ENCODE measurements around the gene FUNDC2.

DNA sequence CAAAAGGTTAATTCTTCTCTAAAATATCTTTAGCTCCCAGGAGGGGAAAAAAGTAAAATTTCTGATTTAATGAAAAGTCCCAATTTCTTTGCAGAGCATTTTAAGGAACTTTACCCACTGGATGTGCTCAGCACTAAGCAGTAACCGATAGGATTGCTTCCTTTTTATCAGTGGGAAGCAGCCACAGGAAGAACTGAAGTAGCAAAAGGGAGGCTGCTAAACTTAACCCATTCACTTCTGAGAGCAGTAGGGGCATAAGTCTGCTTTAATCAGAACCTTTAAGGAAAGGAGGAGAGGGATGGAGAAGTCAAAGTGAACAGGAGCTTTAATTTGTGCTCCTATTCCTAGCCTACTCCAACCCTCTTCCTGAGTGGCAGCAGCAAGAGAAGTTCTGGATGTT is 4.1 kb upstream of the FUNDC2 start, which contains the start of gene F8:
- TF ChIP-seq ZNF121 (CRISPR knock-in tag; IDR thresholded peaks at IDR 0.05): no peak
- no peak for TF ChIP-seq SMC3 (IDR thresholded peaks at IDR 0.05; ENCODE audit: low read length)
- no peak for TF ChIP-seq JUNB (CRISPR knock-in tag; IDR thresholded peaks at IDR 0.05; ENCODE audit: borderline replicate concordance)
- TF ChIP-seq MIER2 (CRISPR knock-in tag; IDR thresholded peaks at IDR 0.05): no peak
- TF ChIP-seq, protein P1, sequence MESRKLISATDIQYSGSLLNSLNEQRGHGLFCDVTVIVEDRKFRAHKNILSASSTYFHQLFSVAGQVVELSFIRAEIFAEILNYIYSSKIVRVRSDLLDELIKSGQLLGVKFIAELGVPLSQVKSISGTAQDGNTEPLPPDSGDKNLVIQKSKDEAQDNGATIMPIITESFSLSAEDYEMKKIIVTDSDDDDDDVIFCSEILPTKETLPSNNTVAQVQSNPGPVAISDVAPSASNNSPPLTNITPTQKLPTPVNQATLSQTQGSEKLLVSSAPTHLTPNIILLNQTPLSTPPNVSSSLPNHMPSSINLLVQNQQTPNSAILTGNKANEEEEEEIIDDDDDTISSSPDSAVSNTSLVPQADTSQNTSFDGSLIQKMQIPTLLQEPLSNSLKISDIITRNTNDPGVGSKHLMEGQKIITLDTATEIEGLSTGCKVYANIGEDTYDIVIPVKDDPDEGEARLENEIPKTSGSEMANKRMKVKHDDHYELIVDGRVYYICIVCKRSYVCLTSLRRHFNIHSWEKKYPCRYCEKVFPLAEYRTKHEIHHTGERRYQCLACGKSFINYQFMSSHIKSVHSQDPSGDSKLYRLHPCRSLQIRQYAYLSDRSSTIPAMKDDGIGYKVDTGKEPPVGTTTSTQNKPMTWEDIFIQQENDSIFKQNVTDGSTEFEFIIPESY (CRISPR knock-in tag; IDR thresholded peaks at IDR 0.05): no peak

Data from HepG2 (cell line).